GM18502 (cell line): ENCODE measurements around the gene FASTKD2.

Experiments used
- ATAC-seq: cut with Tn5 transposase; IDR thresholded peaks from one replicate; pipeline ENCODE4 v1.9.1; 2021; ENCODE audit warnings: mild to moderate bottlenecking; ENCODE audit not compliant: unreplicated experiment, poor library complexity

The FASTKD2 gene

GRCh38 chr2:206831442-206831995, 66.1 kb downstream of the FASTKD2 start:
- no peak for ATAC-seq

GRCh38 chr2:206832873-206833272, 67.5 kb downstream of the FASTKD2 start:
- ATAC-seq = no peak

- ATAC-seq = no peak
These were observed 67.9 kb downstream of the FASTKD2 start for GRCh38 chr2:206833291-206833690.

GRCh38 chr2:206836722-206837121, 71.3 kb downstream of the FASTKD2 start:
- no peak for ATAC-seq

GRCh38 chr2:206837775-206838174, 72.4 kb downstream of the FASTKD2 start:
- no peak for ATAC-seq

GRCh38 chr2:206838690-206839089, 73.3 kb downstream of the FASTKD2 start:
- no peak for ATAC-seq

- ATAC-seq = no peak
These were observed 75.6 kb downstream of the FASTKD2 start for GRCh38 chr2:206840999-206841398.
